ENCODE measurements around the gene ASIC4.

The ASIC4 gene

DNA sequence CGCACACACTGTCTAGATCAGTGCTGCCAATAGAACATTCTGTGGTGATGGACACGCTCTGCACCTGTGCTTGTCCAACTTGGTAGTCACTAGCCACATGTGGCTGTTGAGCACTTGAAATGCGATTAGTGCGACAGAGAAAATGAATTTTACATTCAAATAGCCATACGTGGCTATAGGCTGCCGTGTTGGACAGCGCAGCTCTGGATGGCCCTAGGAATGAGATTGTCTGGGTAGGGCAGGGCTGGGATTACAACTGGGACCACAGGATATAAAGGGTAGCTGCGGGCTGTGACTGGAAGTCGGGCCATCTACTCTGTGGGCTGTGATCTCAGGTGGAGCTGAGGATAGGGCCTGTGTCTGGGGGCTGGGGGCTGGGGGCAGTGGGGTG, 5.2 kb downstream of the ASIC4 start:
- no peak overlapping the region for H3K9ac ChIP-seq (ENCODE audit: low read length)
- WGBS (ENCODE audit: extremely low coverage, insufficient coverage, low lambda C conversion rate): no CpG with 5 or more reads among the region's 9 CpGs

DNA sequence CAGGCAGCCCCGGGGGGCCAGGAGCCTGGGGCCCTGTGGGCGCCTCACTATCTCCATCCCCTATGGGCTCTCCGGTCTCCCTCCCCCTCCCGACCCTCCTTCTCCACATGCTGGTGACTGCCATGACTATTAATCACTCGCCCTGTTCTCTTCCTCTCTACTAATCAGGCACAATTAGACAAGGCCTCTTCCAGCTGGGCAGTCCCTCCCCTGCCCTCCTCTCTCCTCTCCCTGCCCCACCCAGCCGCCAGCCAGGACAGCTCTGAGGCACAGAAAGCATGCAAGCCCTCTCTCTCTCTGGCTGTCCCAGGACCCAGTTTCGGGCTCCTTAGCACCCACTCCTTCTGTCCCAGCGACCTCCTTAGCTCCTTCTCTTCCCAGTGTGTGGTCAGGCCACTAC, 5.8 kb downstream of the ASIC4 start:
- Histone ChIP-seq H2AK5ac (ENCODE audit: low read length) (no peak overlapping the region), H3K27me3 (ENCODE audit: insufficient read depth, low read length, poor library complexity) (no peaks in the 10 kb centered on the region), H3K4me3 (ENCODE audit: low read length) (no peak overlapping the region), H3K79me2 (ENCODE audit: control insufficient read depth, insufficient read depth, low read length) (no peaks in the 10 kb centered on the region), H3K79me1 (ENCODE audit: low read length) (no peaks in the 10 kb centered on the region), H3K18ac (ENCODE audit: low read length) (no peak overlapping the region), H4K8ac (ENCODE audit: low read depth, low read length) (no peak overlapping the region), H4K5ac (ENCODE audit: low read length) (no peak overlapping the region), H3K9ac (ENCODE audit: low read length) (no peak overlapping the region), H2BK15ac (replicated peaks; ENCODE audit: low read depth) (no peak overlapping the region), H2BK5ac (ENCODE audit: low read length) (no peak overlapping the region), H3K4me1 (ENCODE audit: control insufficient read depth, low read depth, low read length) (peaks cover 6% of the 10 kb centered on the region), H3K36me3 (ENCODE audit: control insufficient read depth, insufficient read depth, low read length) (no peaks in the 10 kb centered on the region), H3K4ac (ENCODE audit: low read depth, low read length) (no peak overlapping the region), H3K27ac (ENCODE audit: low read depth, low read length) (no peak overlapping the region), H3K23ac (ENCODE audit: low read length) (no peak overlapping the region), H2BK120ac (ENCODE audit: low read depth, low read length) (no peak overlapping the region), H3K4me2 (ENCODE audit: low read length) (no peak overlapping the region), H3K56ac (ENCODE audit: low read length) (no peak overlapping the region)
- no CpG with 5 or more reads among the region's 8 CpGs for WGBS (ENCODE audit: extremely low coverage, insufficient coverage, low lambda C conversion rate)
- no peak for DNase-seq

More for the DNA sequence above, 5.2 kb downstream of the ASIC4 start:
- Histone ChIP-seq H3K27ac (ENCODE audit: low read depth, low read length) (no peak overlapping the region), H3K27me3 (ENCODE audit: insufficient read depth, low read length, poor library complexity) (no peaks in the 10 kb centered on the region), H3K79me2 (ENCODE audit: control insufficient read depth, insufficient read depth, low read length) (no peaks in the 10 kb centered on the region), H3K4me3 (ENCODE audit: low read length) (no peak overlapping the region), H3K56ac (ENCODE audit: low read length) (no peak overlapping the region), H2BK120ac (ENCODE audit: low read depth, low read length) (no peak overlapping the region), H3K4me2 (ENCODE audit: low read length) (no peak overlapping the region), H3K36me3 (ENCODE audit: control insufficient read depth, insufficient read depth, low read length) (no peaks in the 10 kb centered on the region), H4K5ac (ENCODE audit: low read length) (no peak overlapping the region), H3K4me1 (ENCODE audit: control insufficient read depth, low read depth, low read length) (peaks cover 6% of the 10 kb centered on the region), H4K8ac (ENCODE audit: low read depth, low read length) (no peak overlapping the region), H3K4ac (ENCODE audit: low read depth, low read length) (no peak overlapping the region), H3K18ac (ENCODE audit: low read length) (no peak overlapping the region), H3K79me1 (ENCODE audit: low read length) (no peaks in the 10 kb centered on the region), H2BK15ac (replicated peaks; ENCODE audit: low read depth) (no peak overlapping the region), H2BK5ac (ENCODE audit: low read length) (no peak overlapping the region), H3K23ac (ENCODE audit: low read length) (no peak overlapping the region), H2AK5ac (ENCODE audit: low read length) (no peak overlapping the region)
- no peak for DNase-seq

DNA sequence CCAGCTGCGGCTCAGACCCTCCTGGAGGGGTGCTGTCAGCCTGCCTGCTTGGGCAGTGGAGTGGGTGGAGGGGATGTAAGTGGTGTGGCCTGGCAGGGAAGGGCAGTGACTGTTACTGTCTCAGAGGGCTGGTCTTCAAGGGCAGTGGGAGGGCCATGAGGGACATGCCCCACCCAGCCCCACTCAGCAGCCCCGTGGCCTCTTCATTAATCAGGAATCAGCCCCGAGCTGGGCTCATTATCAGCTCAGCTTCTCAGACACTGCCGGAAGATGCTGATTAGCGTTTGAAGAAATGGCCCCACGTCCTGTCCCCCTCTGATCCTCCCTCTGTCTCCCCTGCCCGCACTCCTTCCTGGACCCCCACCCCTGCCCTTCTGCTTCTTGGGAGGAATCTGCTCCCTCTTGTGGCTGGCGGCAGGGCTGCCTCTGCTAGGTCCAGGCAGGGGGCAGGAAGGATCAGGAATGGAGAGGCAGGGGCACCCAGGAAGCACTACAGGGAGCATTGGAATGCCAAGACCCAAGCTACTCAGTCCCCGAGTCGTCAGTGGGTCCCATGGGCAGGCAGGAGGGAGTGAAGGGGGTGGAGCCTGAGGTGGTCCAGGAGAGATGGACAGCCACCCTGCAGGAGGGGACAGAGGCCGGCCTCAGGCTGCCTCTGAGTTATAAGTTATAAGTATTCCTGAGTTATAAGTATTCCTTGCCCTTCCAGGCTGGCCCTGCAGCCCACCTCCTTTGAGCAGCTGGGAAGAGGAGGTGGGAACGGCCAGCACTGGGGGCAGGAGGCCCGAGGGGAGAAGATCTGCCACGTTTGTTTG, 7.0 kb downstream of the ASIC4 start:
- Histone ChIP-seq H3K4ac (ENCODE audit: low read depth, low read length) (no peak overlapping the region), H3K56ac (ENCODE audit: low read length) (peak overlapping the region; percentile 80), H3K4me3 (ENCODE audit: low read length) (no peak overlapping the region), H4K8ac (ENCODE audit: low read depth, low read length) (no peak overlapping the region), H3K27ac (ENCODE audit: low read depth, low read length) (no peak overlapping the region), H3K4me2 (ENCODE audit: low read length) (peak overlapping the region; percentile 28), H2AK5ac (ENCODE audit: low read length) (no peak overlapping the region), H3K23ac (ENCODE audit: low read length) (no peak overlapping the region), H3K36me3 (ENCODE audit: control insufficient read depth, insufficient read depth, low read length) (no peaks in the 10 kb centered on the region), H2BK15ac (replicated peaks; ENCODE audit: low read depth) (no peak overlapping the region), H4K5ac (ENCODE audit: low read length) (no peak overlapping the region), H3K4me1 (ENCODE audit: control insufficient read depth, low read depth, low read length) (peaks cover 10% of the 10 kb centered on the region), H3K9ac (ENCODE audit: low read length) (peak overlapping the region; percentile 44), H3K79me1 (ENCODE audit: low read length) (no peaks in the 10 kb centered on the region), H3K79me2 (ENCODE audit: control insufficient read depth, insufficient read depth, low read length) (no peaks in the 10 kb centered on the region), H3K27me3 (ENCODE audit: insufficient read depth, low read length, poor library complexity) (no peaks in the 10 kb centered on the region), H2BK5ac (ENCODE audit: low read length) (no peak overlapping the region), H3K18ac (ENCODE audit: low read length) (no peak overlapping the region), H2BK120ac (ENCODE audit: low read depth, low read length) (no peak overlapping the region)
- no CpG with 5 or more reads among the region's 14 CpGs for WGBS (ENCODE audit: extremely low coverage, insufficient coverage, low lambda C conversion rate)
- DNase-seq: peak; percentile 92

DNA sequence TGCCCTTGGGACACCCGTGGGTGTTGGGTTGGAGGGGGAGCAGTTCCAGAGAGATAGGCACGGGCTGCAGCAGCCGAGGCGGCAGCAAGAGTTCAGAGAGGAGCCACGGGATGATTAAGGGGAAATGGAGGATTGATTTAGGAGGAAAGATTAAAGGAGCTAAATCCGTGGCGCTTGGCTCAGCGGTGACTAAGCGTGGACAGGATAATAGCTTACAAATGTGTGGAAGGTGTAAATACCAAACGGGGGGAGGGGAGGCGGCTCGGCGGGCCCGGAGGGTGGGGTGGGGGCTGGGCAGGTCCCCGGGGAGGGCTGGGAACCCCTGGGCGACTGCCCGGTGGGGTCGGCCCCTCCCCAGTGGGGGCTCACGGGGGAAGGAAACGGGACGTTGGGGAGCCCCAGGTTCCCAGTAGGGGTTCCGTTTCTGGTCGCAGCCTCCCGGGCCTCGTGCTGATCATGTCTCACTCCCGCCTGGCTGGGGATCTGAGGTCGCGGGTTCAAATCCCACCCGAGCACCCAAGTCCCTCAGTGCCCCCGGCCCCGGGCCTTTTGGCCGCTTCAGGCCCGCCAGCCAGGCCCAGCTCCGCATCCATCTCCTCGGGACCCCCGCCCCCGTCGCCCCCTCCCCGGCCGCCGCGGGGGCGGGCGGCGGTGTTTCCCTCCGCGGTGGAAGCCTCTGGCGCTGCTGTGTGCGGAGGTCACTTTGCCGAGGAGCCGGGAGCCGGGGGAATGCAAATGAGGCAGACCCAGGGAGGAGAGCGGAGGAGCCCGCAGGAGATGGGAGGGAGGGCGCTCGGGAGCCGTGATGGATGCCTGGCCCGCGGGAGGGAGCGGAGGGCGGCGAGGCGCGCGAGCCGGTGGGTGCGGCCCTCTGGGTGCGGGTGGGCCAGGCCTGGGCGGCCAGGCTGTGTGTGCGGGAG, 8.1 kb downstream of the ASIC4 start:
- no peak overlapping the region for H3K4me3 ChIP-seq (ENCODE audit: low read length)
- H2BK5ac ChIP-seq (ENCODE audit: low read length): no peak overlapping the region
- no peak overlapping the region for H2BK120ac ChIP-seq (ENCODE audit: low read depth, low read length)
- H3K36me3 ChIP-seq (ENCODE audit: control insufficient read depth, insufficient read depth, low read length): no peaks in the 10 kb centered on the region
- no peaks in the 10 kb centered on the region for H3K27me3 ChIP-seq (ENCODE audit: insufficient read depth, low read length, poor library complexity)
- H3K9ac ChIP-seq (ENCODE audit: low read length): peak overlapping the region; percentile 44
- DNase-seq: peak; percentile 78
- peak overlapping the region; percentile 28 for H3K4me2 ChIP-seq (ENCODE audit: low read length)
- H3K4ac ChIP-seq (ENCODE audit: low read depth, low read length): peak overlapping the region; percentile 66
- peak overlapping the region; percentile 46 for H3K18ac ChIP-seq (ENCODE audit: low read length)
- H2BK15ac ChIP-seq (replicated peaks; ENCODE audit: low read depth): no peak overlapping the region
- H3K56ac ChIP-seq (ENCODE audit: low read length): peak overlapping the region; percentile 80
- H2AK5ac ChIP-seq (ENCODE audit: low read length): no peak overlapping the region
- peaks cover 11% of the 10 kb centered on the region for H3K4me1 ChIP-seq (ENCODE audit: control insufficient read depth, low read depth, low read length)
- no peaks in the 10 kb centered on the region for H3K79me1 ChIP-seq (ENCODE audit: low read length)
- H3K23ac ChIP-seq (ENCODE audit: low read length): no peak overlapping the region
- H4K8ac ChIP-seq (ENCODE audit: low read depth, low read length): no peak overlapping the region
- no peak overlapping the region for H4K5ac ChIP-seq (ENCODE audit: low read length)
- H3K27ac ChIP-seq (ENCODE audit: low read depth, low read length): peak overlapping the region; percentile 10
- H3K79me2 ChIP-seq (ENCODE audit: control insufficient read depth, insufficient read depth, low read length): no peaks in the 10 kb centered on the region
- no CpG with 5 or more reads among the region's 70 CpGs for WGBS (ENCODE audit: extremely low coverage, insufficient coverage, low lambda C conversion rate)

DNA sequence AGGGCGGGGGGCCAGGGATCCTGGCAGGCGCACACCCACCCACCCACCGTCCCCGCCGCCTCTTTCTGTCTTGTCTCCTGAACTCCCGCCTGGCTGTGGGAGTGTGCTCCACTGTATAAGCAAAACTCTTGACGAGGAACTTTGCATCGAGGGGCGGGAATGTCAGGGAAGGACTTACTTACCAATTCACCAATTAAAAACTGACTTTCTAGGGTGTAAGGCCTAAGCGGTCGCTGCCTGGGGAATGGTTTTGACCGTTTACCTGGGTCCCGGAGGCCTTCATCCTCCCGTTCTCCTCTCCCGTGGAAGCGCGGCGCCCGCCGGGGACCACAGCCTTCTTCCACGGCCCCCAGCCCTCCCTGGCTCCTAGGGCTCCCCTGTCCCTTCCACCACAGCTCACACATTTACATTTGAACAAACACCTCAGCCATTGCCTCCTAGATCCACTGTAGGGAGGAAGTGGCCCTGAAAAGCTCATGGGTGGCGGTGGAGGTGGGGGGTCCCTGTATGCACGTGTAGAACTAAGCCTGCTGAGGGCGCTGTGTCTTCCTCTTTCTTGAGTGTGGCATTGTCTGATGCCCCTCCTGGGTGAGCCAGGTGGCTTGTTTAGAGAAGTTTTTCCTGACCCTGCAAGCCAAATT, 8.9 kb downstream of the ASIC4 start:
- H2BK120ac ChIP-seq (ENCODE audit: low read depth, low read length): no peak overlapping the region
- no peak overlapping the region for H2AK5ac ChIP-seq (ENCODE audit: low read length)
- H2BK5ac ChIP-seq (ENCODE audit: low read length): no peak overlapping the region
- no peak overlapping the region for H3K27ac ChIP-seq (ENCODE audit: low read depth, low read length)
- H3K4ac ChIP-seq (ENCODE audit: low read depth, low read length): peak overlapping the region; percentile 66
- no peaks in the 10 kb centered on the region for H3K79me1 ChIP-seq (ENCODE audit: low read length)
- no peak overlapping the region for H4K8ac ChIP-seq (ENCODE audit: low read depth, low read length)
- H3K9ac ChIP-seq (ENCODE audit: low read length): peak overlapping the region; percentile 47
- WGBS (ENCODE audit: extremely low coverage, insufficient coverage, low lambda C conversion rate): no CpG with 5 or more reads among the region's 24 CpGs
- H2BK15ac ChIP-seq (replicated peaks; ENCODE audit: low read depth): no peak overlapping the region
- no peak overlapping the region for H4K5ac ChIP-seq (ENCODE audit: low read length)
- DNase-seq: peak; percentile 57
- no peaks in the 10 kb centered on the region for H3K79me2 ChIP-seq (ENCODE audit: control insufficient read depth, insufficient read depth, low read length)
- peak overlapping the region; percentile 78 for H3K56ac ChIP-seq (ENCODE audit: low read length)
- peak overlapping the region; percentile 28 for H3K4me2 ChIP-seq (ENCODE audit: low read length)
- H3K23ac ChIP-seq (ENCODE audit: low read length): no peak overlapping the region
- peaks cover 11% of the 10 kb centered on the region for H3K4me1 ChIP-seq (ENCODE audit: control insufficient read depth, low read depth, low read length)
- H3K4me3 ChIP-seq (ENCODE audit: low read length): no peak overlapping the region
- H3K27me3 ChIP-seq (ENCODE audit: insufficient read depth, low read length, poor library complexity): no peaks in the 10 kb centered on the region
- no peaks in the 10 kb centered on the region for H3K36me3 ChIP-seq (ENCODE audit: control insufficient read depth, insufficient read depth, low read length)
- H3K18ac ChIP-seq (ENCODE audit: low read length): peak overlapping the region; percentile 46
